Ascending aorta (tissue), 2 donors: Measurements from ENCODE around the gene P3H2. TPM values are rescaled to one million over a fixed set of nuclear protein-coding genes. Genes with fewer than 3 reads are reported as not detected.

Experiments
- DNase-seq, 2 donors: peaks; one replicate each; pipeline ENCODE4 v3.0.0-alpha.2; 2019; ENCODE audit warnings: low spot score in 2 of 2
- H3K27ac ChIP-seq, 2 donors: fragments of 200-600 bp; sonication (generic); one replicate each; pipeline ENCODE4 v1.5.1; 2016 to 2017; ENCODE audit warnings: mild to moderate bottlenecking in 1 of 2
- H3K27me3 ChIP-seq: fragments of 200-600 bp; sonication (generic); one replicate; pipeline ENCODE4 v1.5.1; 2017
- H3K36me3 ChIP-seq, 2 donors: fragments of 200-600 bp; sonication (generic); one replicate each; pipeline ENCODE4 v1.5.1; 2016
- H3K4me1 ChIP-seq, 2 donors: fragments of 200-600 bp; sonication (generic); one replicate each; pipeline ENCODE4 v1.5.1; 2016 to 2017; ENCODE audit warnings: mild to moderate bottlenecking in 1 of 2
- H3K4me3 ChIP-seq, 2 donors: fragments of 200-600 bp; sonication (generic); one replicate each; pipeline ENCODE4 v1.5.1; 2016 to 2017; ENCODE audit warnings: mild to moderate bottlenecking in 1 of 2
- H3K9me3 ChIP-seq, 2 donors: fragments of 200-600 bp; sonication (generic); one replicate each; pipeline ENCODE4 v1.5.1; 2016
- CTCF ChIP-seq, 3 experiments: fragments of 200-600 bp in 2 of 3; fragments of 450-650 bp in 1 of 3; sonication (generic) in 2 of 3; IDR thresholded peaks; one replicate each; pipeline ENCODE4 v1.5.1; 2016 to 2019; ENCODE audit warnings: antibody characterized with exemption in 3 of 3, mild to moderate bottlenecking in 1 of 3, moderate library complexity in 1 of 3
- intact Hi-C: fragments of 100-400 bp; cut with DNase I; formaldehyde crosslinking; loops from one replicate; pipeline ENCODE4 v1.15.1; 2023
- total RNA-seq: library from RNA; depleted of rRNA; stranded (reverse); fragments of >200 nt; gene quantifications from one replicate; pipeline ENCODE4 v1.1.0, GENCODE V29; 2016

Gene P3H2
- total RNA-seq, 1 donor from 2014 or later = 15.6 TPM

GRCh38 chr3:190094160-190094718, 26.5 kb downstream of the P3H2 start:
- no peak for TF ChIP-seq CTCF (IDR thresholded peaks at IDR 0.05)
- Histone ChIP-seq H3K36me3 (no peaks in the 10 kb centered on the region), H3K9me3 (no peaks in the 10 kb centered on the region), H3K4me3 (no peak overlapping the region), H3K27me3 (no peaks in the 10 kb centered on the region), H3K27ac (peak overlapping the region; percentile 52 to 69), H3K4me1 (peaks cover 4 to 22% of the 10 kb centered on the region in 2 donors)
- DNase-seq = peak; percentile 11 to 87
- intact Hi-C loops = loop anchor here (1.0 kb wide), 1 partner anchor 17 kb away; no protein-coding TSS in a partner anchor

GRCh38 chr3:190092250-190092649, 28.4 kb downstream of the P3H2 start:
- Histone ChIP-seq H3K4me1 (peaks cover 4 to 22% of the 10 kb centered on the region in 2 donors), H3K9me3 (no peaks in the 10 kb centered on the region), H3K4me3 (no peak overlapping the region), H3K27ac (peak overlapping the region; percentile 69 to 80), H3K36me3 (no peaks in the 10 kb centered on the region), H3K27me3 (no peaks in the 10 kb centered on the region)
- intact Hi-C loops = no loop called here
- TF ChIP-seq CTCF (IDR thresholded peaks at IDR 0.05) = no peak
- DNase-seq = no peak

- H3K4me3 ChIP-seq = no peak overlapping the region
- intact Hi-C loops = no loop called here
- DNase-seq = no peak
- H3K27me3 ChIP-seq = no peaks in the 10 kb centered on the region
- no peaks in the 10 kb centered on the region for H3K36me3 ChIP-seq
- peaks cover 4 to 21% of the 10 kb centered on the region in 2 donors for H3K4me1 ChIP-seq
- H3K9me3 ChIP-seq = no peaks in the 10 kb centered on the region
- no peak overlapping the region for H3K27ac ChIP-seq
- TF ChIP-seq CTCF (IDR thresholded peaks at IDR 0.05) = no peak
Measured at GRCh38 chr3:190089711-190090110, 31.0 kb downstream of the P3H2 start.

GRCh38 chr3:190088890-190089289, 31.8 kb downstream of the P3H2 start:
- peaks cover 4 to 16% of the 10 kb centered on the region in 2 donors for H3K4me1 ChIP-seq
- no peak for TF ChIP-seq CTCF (IDR thresholded peaks at IDR 0.05)
- H3K36me3 ChIP-seq = no peaks in the 10 kb centered on the region
- no peak overlapping the region for H3K4me3 ChIP-seq
- no peak overlapping the region for H3K27ac ChIP-seq
- intact Hi-C loops = no loop called here
- H3K9me3 ChIP-seq = no peaks in the 10 kb centered on the region
- no peak for DNase-seq
- H3K27me3 ChIP-seq = no peaks in the 10 kb centered on the region

- Histone ChIP-seq H3K4me3 (no peak overlapping the region), H3K27me3 (no peaks in the 10 kb centered on the region), H3K4me1 (no peaks in the 10 kb centered on the region), H3K27ac (no peak overlapping the region), H3K36me3 (no peaks in the 10 kb centered on the region), H3K9me3 (no peaks in the 10 kb centered on the region)
- DNase-seq = no peak
- TF ChIP-seq CTCF (IDR thresholded peaks at IDR 0.05) = no peak
- intact Hi-C loops = no loop called here
Measured at GRCh38 chr3:190086191-190086590, 34.5 kb downstream of the P3H2 start.

- intact Hi-C loops = no loop called here
- no peak for TF ChIP-seq CTCF (IDR thresholded peaks at IDR 0.05)
- no peaks in the 10 kb centered on the region for H3K27me3 ChIP-seq
- H3K4me1 ChIP-seq = no peaks in the 10 kb centered on the region
- H3K4me3 ChIP-seq = no peak overlapping the region
- no peak overlapping the region for H3K27ac ChIP-seq
- H3K36me3 ChIP-seq = no peaks in the 10 kb centered on the region
- no peak for DNase-seq
- no peaks in the 10 kb centered on the region for H3K9me3 ChIP-seq
Measured at GRCh38 chr3:190084983-190085382, 35.7 kb downstream of the P3H2 start.
